Keratinocyte (primary cell): ENCODE results near the gene SURF4. TPM values are rescaled to one million over a fixed set of nuclear protein-coding genes. Genes with fewer than 3 reads are reported as not detected.
A peak's percentile ranks its signal among the peaks of the same experiment; 100 is the strongest.

Experiments used
- DNase-seq: peaks from one replicate; pipeline ENCODE4 v3.0.0-alpha.2; 2011; ENCODE audit warnings: low read depth, missing footprints, low spot score
- FAIRE-seq: peaks from 2 replicates; lab custom pipeline; 2011; peaks lifted over from hg19 to GRCh38; lab: Jason Lieb, UNC
- H2AFZ ChIP-seq: 2 replicates; pipeline ENCODE4 v1.6.0; 2012; ENCODE audit warnings: low read length, control low read depth, inconsistent platforms; ENCODE audit not compliant: control insufficient read depth
- H3K27ac ChIP-seq: 2 replicates; pipeline ENCODE4 v1.5.1; 2011; ENCODE audit warnings: low read length; ENCODE audit not compliant: control insufficient read depth, insufficient read depth
- H3K27me3 ChIP-seq: 3 replicates; pipeline ENCODE4 v1.6.0; 2011; ENCODE audit warnings: low read length; ENCODE audit not compliant: control insufficient read depth, insufficient read depth; ENCODE audit errors: extremely low read depth
- H3K36me3 ChIP-seq, 2 experiments: 2 replicates in 1 of 2; 3 replicates in 1 of 2; pipeline ENCODE4 v1.5.1; 2011; ENCODE audit warnings: low read length in 2 of 2, mild to moderate bottlenecking in 1 of 2; ENCODE audit not compliant: control insufficient read depth in 2 of 2, insufficient read depth in 2 of 2; ENCODE audit errors: extremely low read depth in 1 of 2
- H3K4me1 ChIP-seq: 3 replicates; pipeline ENCODE4 v1.5.1; 2011; ENCODE audit warnings: low read length; ENCODE audit not compliant: control insufficient read depth, insufficient read depth; ENCODE audit errors: extremely low read depth
- H3K4me2 ChIP-seq: 3 replicates; pipeline ENCODE4 v1.6.0; 2011; ENCODE audit warnings: low read depth, low read length; ENCODE audit not compliant: control insufficient read depth, insufficient read depth; ENCODE audit errors: extremely low read depth
- H3K4me3 ChIP-seq, 3 experiments: fragments of 200-600 bp in 1 of 3; sonication (generic) in 1 of 3; 2 replicates in 2 of 3; 3 replicates in 1 of 3; pipeline ENCODE4 v1.5.1; 2011 to 2016; ENCODE audit warnings: low read length in 3 of 3, mild to moderate bottlenecking in 3 of 3, control low read depth in 2 of 3, inconsistent platforms in 1 of 3, low read depth in 1 of 3, mixed read lengths in 1 of 3, mixed run types in 1 of 3, moderate library complexity in 1 of 3; ENCODE audit not compliant: control insufficient read depth in 2 of 3, insufficient read depth in 2 of 3; ENCODE audit errors: extremely low read depth in 1 of 3
- H3K79me2 ChIP-seq: 2 replicates; pipeline ENCODE4 v1.6.0; 2012; ENCODE audit warnings: low read length; ENCODE audit not compliant: control insufficient read depth, insufficient read depth
- H3K9ac ChIP-seq: 3 replicates; pipeline ENCODE4 v1.6.0; 2011; ENCODE audit warnings: low read length; ENCODE audit not compliant: control insufficient read depth, insufficient read depth; ENCODE audit errors: extremely low read depth
- H3K9me1 ChIP-seq: 3 replicates; pipeline ENCODE4 v1.6.0; 2011; ENCODE audit warnings: low read length; ENCODE audit not compliant: control insufficient read depth, insufficient read depth; ENCODE audit errors: extremely low read depth
- H3K9me3 ChIP-seq: 2 replicates; pipeline ENCODE4 v1.5.1; 2012; ENCODE audit warnings: low read depth, low read length; ENCODE audit not compliant: control insufficient read depth
- H4K20me1 ChIP-seq: 3 replicates; pipeline ENCODE4 v1.6.0; 2011; ENCODE audit warnings: low read length; ENCODE audit not compliant: control insufficient read depth, insufficient read depth; ENCODE audit errors: extremely low read depth
- CTCF ChIP-seq, 3 experiments: IDR thresholded peaks in 1 of 3; conservative IDR thresholded peaks in 1 of 3; optimal IDR thresholded peaks in 1 of 3; 2 replicates in 2 of 3; 3 replicates in 1 of 3; pipeline versions ENCODE3 to v1.5.1; 2011; ENCODE audit warnings: low read length in 3 of 3, mild to moderate bottlenecking in 3 of 3, moderate library complexity in 2 of 3, control low read depth in 1 of 3, inconsistent platforms in 1 of 3; ENCODE audit not compliant: insufficient read depth in 2 of 3; ENCODE audit errors: extremely low read depth in 1 of 3
- EZH2 ChIP-seq: IDR thresholded peaks from one replicate; pipeline ENCODE4 v1.6.1; 2012; ENCODE audit warnings: inconsistent platforms, mild to moderate bottlenecking, low read length, moderate library complexity
- dilution Hi-C: fragments of 300-500 bp; cut with MboI; formaldehyde crosslinking; loops from one replicate; pipeline ENCODE4 v1.7.0; 2020; ENCODE audit warnings: low sequenced_read_pairs; ENCODE audit not compliant: extremely low pct_ligation_motif_present
- polyA plus RNA-seq, 5 experiments: library from polyadenylated mRNA; depleted of rRNA in 3 of 5; stranded (reverse) in 3 of 5; stranded (forward) in 1 of 5; unstranded in 1 of 5; fragments of >200 nt; gene quantifications; 1 replicate in 1 of 5; 2 replicates in 3 of 5; 3 replicates in 1 of 5; pipeline versions ENCODE4 v1.2.1 to v1.2.3, GENCODE V29; 2011 to 2012; ENCODE audit warnings: missing spikeins in 2 of 5, low read depth in 1 of 5, low replicate concordance in 1 of 5

The SURF4 gene
- polyA plus RNA-seq, 1 donor (not counting 4 experiments of a cell fraction or from before 2014, with no cell fraction given) = 153 TPM

- H3K9ac ChIP-seq = peak overlapping the region; percentile 97
- H2AFZ ChIP-seq = no peak overlapping the region
- no peaks in the 10 kb centered on the region for H3K9me3 ChIP-seq
- H3K27ac ChIP-seq = peak overlapping the region; percentile 92
- TF ChIP-seq EZH2 = no peak
- TF ChIP-seq CTCF (optimal IDR thresholded peaks at IDR 0.05 in 1 of 3, IDR thresholded peaks at IDR 0.05 in 1 of 3, conservative IDR thresholded peaks at IDR 0.05 in 1 of 3; ENCODE audit: extremely low read depth in 1 of 3, insufficient read depth in 2 of 3, low read length in 3 of 3) = peak in 1 of 3 experiments; percentile 42
- FAIRE-seq (no peak), DNase-seq (no peak)
- H3K9me1 ChIP-seq = peaks cover 8% of the 10 kb centered on the region
- H3K4me3 ChIP-seq = peak overlapping the region; percentile 83 to 99 (median 95)
- H3K4me1 ChIP-seq = peaks cover 34% of the 10 kb centered on the region
- dilution Hi-C loops = no loop called here
- peaks cover 53% of the 10 kb centered on the region for H3K79me2 ChIP-seq
- H3K4me2 ChIP-seq = peak overlapping the region; percentile 81
- peaks cover 15 to 19% of the 10 kb centered on the region in 2 experiments for H3K36me3 ChIP-seq
- no peaks in the 10 kb centered on the region for H3K27me3 ChIP-seq
- H4K20me1 ChIP-seq = peaks cover 28% of the 10 kb centered on the region
These were observed 640 bp downstream of the SURF4 start for GRCh38 chr9:133375116-133375723.

GRCh38 chr9:133374612-133375115, 1.2 kb downstream of the SURF4 start:
- Histone ChIP-seq H3K79me2 (peaks cover 59% of the 10 kb centered on the region), H3K4me1 (peaks cover 35% of the 10 kb centered on the region), H2AFZ (no peak overlapping the region), H3K27ac (peak overlapping the region; percentile 92), H4K20me1 (peaks cover 32% of the 10 kb centered on the region), H3K4me2 (peak overlapping the region; percentile 81), H3K27me3 (no peaks in the 10 kb centered on the region), H3K36me3 (peaks cover 20 to 21% of the 10 kb centered on the region in 2 experiments), H3K9me1 (peaks cover 8% of the 10 kb centered on the region), H3K4me3 (peak overlapping the region; percentile 83 to 99 (median 95)), H3K9ac (peak overlapping the region; percentile 97), H3K9me3 (no peaks in the 10 kb centered on the region)
- TF ChIP-seq EZH2 (no peak), CTCF (optimal IDR thresholded peaks at IDR 0.05 in 1 of 3, IDR thresholded peaks at IDR 0.05 in 1 of 3, conservative IDR thresholded peaks at IDR 0.05 in 1 of 3; ENCODE audit: extremely low read depth in 1 of 3, insufficient read depth in 2 of 3, low read length in 3 of 3) (no peak)
- FAIRE-seq = no peak
- dilution Hi-C loops = no loop called here
- no peak for DNase-seq
